ENCODE results near the gene CNOT4. TPM values are rescaled to one million over a fixed set of nuclear protein-coding genes. Genes with fewer than 3 reads are reported as not detected.

CNOT4 gene
- total and polyA plus RNA-seq, 10 of the 15 experiments (the other 5 are each of a cell fraction or from before 2014, with no cell fraction given) = 9.4 to 29.6 (median 16.6) TPM

GRCh38 chr7:135388616-135389015 lies 121.3 kb downstream of the CNOT4 start:
- Histone ChIP-seq H3K4me1 (ENCODE audit: control insufficient read depth, insufficient read depth, low read length) (no peaks in the 10 kb centered on the region; the same call in 1 of the 2 replicates), H4K20me1 (ENCODE audit: control insufficient read depth, insufficient read depth) (no peaks in the 10 kb centered on the region), H3K9me3 (replicated peaks; ENCODE audit: control insufficient read depth, insufficient read depth, low read length) (no peaks in the 10 kb centered on the region), H3K4me3 (no peak overlapping the region), H2AFZ (ENCODE audit: control insufficient read depth, low read depth, low read length) (no peak overlapping the region), H3K36me3 (ENCODE audit: control insufficient read depth in 2 of 2, insufficient read depth in 2 of 2, low read length in 1 of 2) (peaks cover 0 to 7% of the 10 kb centered on the region in 2 experiments; a peak in 2 of 4 replicates), H3K4me2 (ENCODE audit: control insufficient read depth, insufficient read depth) (no peak overlapping the region), H3K27me3 (replicated peaks in 1 of 2; ENCODE audit: control insufficient read depth in 2 of 2, insufficient read depth in 2 of 2, low read length in 1 of 2) (no peaks in the 10 kb centered on the region), H3K79me2 (ENCODE audit: control insufficient read depth, insufficient read depth, low read length) (no peaks in the 10 kb centered on the region), H3K9ac (ENCODE audit: control insufficient read depth, insufficient read depth, low read length) (no peak overlapping the region), H3K27ac (ENCODE audit: control insufficient read depth, insufficient read depth) (no peak overlapping the region)
- no peak for FAIRE-seq
- SMC1A ChIA-PET (ENCODE audit: uncharacterized antibody, unreplicated experiment) = interaction anchor here (0.9 to 1.4 kb wide), 2 partner anchors 12 to 108 kb away, joined by 3 read pairs; no protein-coding TSS in a partner anchor
- 63% methylated on average over 3 of the region's 3 CpGs for WGBS (ENCODE audit: insufficient coverage, insufficient replicate concordance, low lambda C conversion rate, missing lambda C conversion rate)
- BruUV-seq (replicated peaks) = no TSS peak
- in situ Hi-C loops (cut with MboI) = no loop called here
- POLR2A ChIA-PET = no interaction called here
- ATAC-seq = no peak
- intact Hi-C loops (cut with micrococcal nuclease; ENCODE audit: unreplicated experiment) = no loop called here
- DNase-seq (ENCODE audit: low read depth, low spot score) = no peak
- RAD21 ChIA-PET (ENCODE audit: unreplicated experiment) = no interaction called here
- CTCF ChIA-PET = no interaction called here
- TF ChIP-seq ETV6 (conservative IDR thresholded peaks at IDR 0.05 in 1 of 2, IDR thresholded peaks at IDR 0.05 in 1 of 2; ENCODE audit: borderline replicate concordance in 1 of 2, low read depth in 1 of 2) (no peak), RUNX3 (IDR thresholded peaks at IDR 0.05; ENCODE audit: low read length) (no peak), MYC (IDR thresholded peaks at IDR 0.05; ENCODE audit: insufficient read depth, insufficient read length, insufficient replicate concordance, low read length, severe bottlenecking) (no peak), EED (IDR thresholded peaks at IDR 0.05; ENCODE audit: low read depth) (no peak), BCL3 (IDR thresholded peaks at IDR 0.05; ENCODE audit: borderline replicate concordance, insufficient read depth, low read depth, low read length, poor library complexity, severe bottlenecking) (no peak), ZBTB4 (CRISPR knock-in tag; IDR thresholded peaks at IDR 0.05) (no peak), SMAD5 (IDR thresholded peaks at IDR 0.05; ENCODE audit: low read depth) (no peak), EP300 (IDR thresholded peaks at IDR 0.05; ENCODE audit: borderline replicate concordance in 1 of 2, control insufficient read depth in 1 of 2, low read depth in 2 of 2, low read length in 2 of 2) (no peak), E2F4 (IDR thresholded peaks at IDR 0.05; ENCODE audit: low read depth, low read length) (no peak), NBN (IDR thresholded peaks at IDR 0.05) (no peak), FOXK2 (IDR thresholded peaks at IDR 0.05) (no peak), NKRF (conservative IDR thresholded peaks at IDR 0.05) (no peak)

All from GM12878 (cell line).